Measurements from ENCODE around the gene DRGX.

Gene DRGX

GRCh38 chr10:49335364-49335972 is 60.4 kb downstream of the DRGX start:
- H3K4me3 ChIP-seq (ENCODE audit: low read depth, low read length) = no peak overlapping the region
- TF ChIP-seq, protein P1, sequence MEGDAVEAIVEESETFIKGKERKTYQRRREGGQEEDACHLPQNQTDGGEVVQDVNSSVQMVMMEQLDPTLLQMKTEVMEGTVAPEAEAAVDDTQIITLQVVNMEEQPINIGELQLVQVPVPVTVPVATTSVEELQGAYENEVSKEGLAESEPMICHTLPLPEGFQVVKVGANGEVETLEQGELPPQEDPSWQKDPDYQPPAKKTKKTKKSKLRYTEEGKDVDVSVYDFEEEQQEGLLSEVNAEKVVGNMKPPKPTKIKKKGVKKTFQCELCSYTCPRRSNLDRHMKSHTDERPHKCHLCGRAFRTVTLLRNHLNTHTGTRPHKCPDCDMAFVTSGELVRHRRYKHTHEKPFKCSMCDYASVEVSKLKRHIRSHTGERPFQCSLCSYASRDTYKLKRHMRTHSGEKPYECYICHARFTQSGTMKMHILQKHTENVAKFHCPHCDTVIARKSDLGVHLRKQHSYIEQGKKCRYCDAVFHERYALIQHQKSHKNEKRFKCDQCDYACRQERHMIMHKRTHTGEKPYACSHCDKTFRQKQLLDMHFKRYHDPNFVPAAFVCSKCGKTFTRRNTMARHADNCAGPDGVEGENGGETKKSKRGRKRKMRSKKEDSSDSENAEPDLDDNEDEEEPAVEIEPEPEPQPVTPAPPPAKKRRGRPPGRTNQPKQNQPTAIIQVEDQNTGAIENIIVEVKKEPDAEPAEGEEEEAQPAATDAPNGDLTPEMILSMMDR (IDR thresholded peaks at IDR 0.05; ENCODE audit: borderline replicate concordance, insufficient read depth, low read depth, low read length) = no peak

GRCh38 chr10:49334964-49335363 is 60.9 kb downstream of the DRGX start:
- no peak overlapping the region for H3K4me3 ChIP-seq (ENCODE audit: low read depth, low read length)

DNA sequence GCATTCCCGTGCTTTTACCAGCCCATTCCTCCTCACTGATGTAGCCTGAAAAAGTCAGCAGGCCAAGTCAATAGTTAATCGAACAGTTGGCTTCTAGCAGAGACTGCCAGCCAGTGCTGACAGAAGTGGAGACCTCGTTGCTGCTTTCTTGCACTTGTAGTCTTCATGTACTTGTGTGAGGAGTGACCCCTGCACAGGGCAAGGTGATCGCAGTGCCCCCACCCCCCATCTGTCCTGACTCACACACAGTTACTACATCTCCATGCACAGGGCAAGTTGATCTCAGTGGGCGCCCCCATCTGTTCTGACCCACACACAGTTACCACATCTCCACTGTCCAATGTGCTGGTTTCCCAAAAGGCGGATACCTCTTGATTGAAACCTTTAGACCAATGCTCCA is 62.7 kb downstream of the DRGX start:
- H3K4me3 ChIP-seq (ENCODE audit: low read depth, low read length) = no peak overlapping the region

More at GRCh38 chr10:49334964-49335363, 60.9 kb downstream of the DRGX start:
- TF ChIP-seq, protein P1 (IDR thresholded peaks at IDR 0.05; ENCODE audit: borderline replicate concordance, insufficient read depth, low read depth, low read length) = no peak

DNA sequence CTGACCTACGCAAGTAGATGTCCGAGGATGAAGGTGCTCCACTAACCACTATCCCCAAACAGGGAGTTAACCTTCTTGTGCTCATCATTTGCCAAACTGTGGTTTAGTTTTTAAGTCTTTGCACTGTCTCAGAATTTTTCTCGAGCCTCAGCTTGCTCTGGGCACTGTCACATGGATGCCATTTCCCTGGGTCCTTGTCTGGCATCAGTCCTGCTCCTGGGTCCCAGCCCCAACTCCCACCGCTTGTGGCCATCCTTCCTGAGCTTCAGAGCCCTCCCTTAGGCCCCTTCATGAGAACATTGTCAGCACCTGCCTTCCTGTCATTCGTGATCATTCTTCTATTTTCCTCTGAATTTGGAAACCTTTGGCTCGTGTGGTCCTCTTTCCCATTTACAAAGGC is 63.1 kb downstream of the DRGX start:
- H3K4me3 ChIP-seq (ENCODE audit: low read depth, low read length) = no peak overlapping the region
- TF ChIP-seq, protein P1 (IDR thresholded peaks at IDR 0.05; ENCODE audit: borderline replicate concordance, insufficient read depth, low read depth, low read length) = no peak

More for the DNA sequence above, 62.7 kb downstream of the DRGX start:
- TF ChIP-seq, protein P1 (IDR thresholded peaks at IDR 0.05; ENCODE audit: borderline replicate concordance, insufficient read depth, low read depth, low read length) = no peak

- no peak overlapping the region for H3K4me3 ChIP-seq (ENCODE audit: low read depth, low read length)
- TF ChIP-seq, protein P1 (IDR thresholded peaks at IDR 0.05; ENCODE audit: borderline replicate concordance, insufficient read depth, low read depth, low read length) = no peak
These were observed 63.6 kb downstream of the DRGX start for GRCh38 chr10:49332333-49332732.

- H3K4me3 ChIP-seq (ENCODE audit: low read depth, low read length) = no peak overlapping the region
- TF ChIP-seq, protein P1 (IDR thresholded peaks at IDR 0.05; ENCODE audit: borderline replicate concordance, insufficient read depth, low read depth, low read length) = no peak
These were observed 64.5 kb downstream of the DRGX start for GRCh38 chr10:49331431-49331830.

GRCh38 chr10:49330127-49330665 is 65.7 kb downstream of the DRGX start:
- no peak overlapping the region for H3K4me3 ChIP-seq (ENCODE audit: low read depth, low read length)
- TF ChIP-seq, protein P1 (IDR thresholded peaks at IDR 0.05; ENCODE audit: borderline replicate concordance, insufficient read depth, low read depth, low read length) = no peak

Measured in GM12875 (cell line).